ENCODE measurements around the gene SHFL.

SHFL gene

GRCh38 chr19:10088949-10089554, 2.9 kb downstream of the SHFL start:
- DNase-seq = no peak

DNA sequence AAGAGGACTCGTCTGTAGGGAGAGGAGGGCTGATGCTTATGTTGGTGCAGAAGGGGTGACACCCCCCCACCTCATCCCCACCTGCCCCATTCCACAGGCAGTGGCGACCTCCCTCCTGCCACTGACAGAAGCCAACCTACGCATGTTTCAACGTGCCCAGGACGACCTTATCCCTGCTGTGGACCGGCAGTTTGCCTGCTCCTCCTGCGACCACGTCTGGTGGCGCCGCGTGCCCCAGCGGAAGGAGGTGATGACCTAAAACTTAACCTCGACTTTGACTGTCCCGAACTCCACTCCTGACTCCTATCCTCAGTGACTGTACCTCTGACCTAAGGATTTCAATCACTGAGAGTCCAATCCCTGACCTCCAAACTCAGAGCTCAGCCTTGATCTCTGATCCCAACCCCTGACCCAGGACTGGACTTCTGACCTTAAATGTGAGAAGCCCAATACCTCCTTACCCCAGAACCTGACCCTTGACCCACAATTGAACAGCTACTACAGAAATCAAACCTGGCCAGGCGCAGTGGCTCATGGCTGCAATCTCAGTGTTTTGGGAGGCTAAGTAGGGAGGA, 3.8 kb downstream of the SHFL start:
- no peak for DNase-seq

GRCh38 chr19:10091370-10091687, 5.2 kb downstream of the SHFL start:
- DNase-seq = no peak

DNA sequence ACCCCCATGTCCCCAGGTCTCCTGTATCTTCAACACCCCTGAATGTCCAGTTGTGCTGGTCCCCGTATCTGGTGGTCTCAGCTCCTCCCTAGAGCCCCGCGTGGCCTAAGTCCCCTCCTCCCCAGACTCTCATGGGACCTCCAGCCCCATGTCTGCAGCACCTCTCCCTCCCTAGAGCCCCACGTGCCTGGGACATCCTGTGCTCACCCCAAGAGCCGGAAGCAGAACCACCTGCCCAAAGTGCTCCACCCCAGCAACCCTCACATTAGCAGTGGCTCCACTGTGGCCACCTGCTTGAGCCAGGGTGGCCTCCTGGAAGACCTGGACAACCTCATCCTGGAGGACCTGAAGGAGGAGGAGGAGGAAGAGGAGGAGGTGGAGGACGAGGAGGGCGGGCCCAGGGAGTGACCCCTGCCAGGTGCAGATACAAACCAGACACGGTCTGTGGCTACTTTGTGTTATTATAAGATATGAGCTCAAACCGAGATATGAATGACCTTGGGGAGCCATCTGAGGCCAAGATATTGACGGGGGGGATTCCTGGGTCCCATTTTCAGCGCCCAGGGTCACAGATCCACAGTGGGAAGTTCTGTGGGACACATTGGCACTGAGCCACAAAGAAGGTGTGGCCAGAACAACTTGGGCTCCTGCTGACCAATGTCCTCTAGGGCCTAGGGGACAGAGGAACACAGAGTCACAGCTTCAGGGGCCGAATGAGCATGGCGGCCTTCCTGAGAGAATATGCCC, 6.0 kb downstream of the SHFL start:
- no peak for DNase-seq

GRCh38 chr19:10092648-10093294, 6.7 kb downstream of the SHFL start:
- no peak for DNase-seq

DNA sequence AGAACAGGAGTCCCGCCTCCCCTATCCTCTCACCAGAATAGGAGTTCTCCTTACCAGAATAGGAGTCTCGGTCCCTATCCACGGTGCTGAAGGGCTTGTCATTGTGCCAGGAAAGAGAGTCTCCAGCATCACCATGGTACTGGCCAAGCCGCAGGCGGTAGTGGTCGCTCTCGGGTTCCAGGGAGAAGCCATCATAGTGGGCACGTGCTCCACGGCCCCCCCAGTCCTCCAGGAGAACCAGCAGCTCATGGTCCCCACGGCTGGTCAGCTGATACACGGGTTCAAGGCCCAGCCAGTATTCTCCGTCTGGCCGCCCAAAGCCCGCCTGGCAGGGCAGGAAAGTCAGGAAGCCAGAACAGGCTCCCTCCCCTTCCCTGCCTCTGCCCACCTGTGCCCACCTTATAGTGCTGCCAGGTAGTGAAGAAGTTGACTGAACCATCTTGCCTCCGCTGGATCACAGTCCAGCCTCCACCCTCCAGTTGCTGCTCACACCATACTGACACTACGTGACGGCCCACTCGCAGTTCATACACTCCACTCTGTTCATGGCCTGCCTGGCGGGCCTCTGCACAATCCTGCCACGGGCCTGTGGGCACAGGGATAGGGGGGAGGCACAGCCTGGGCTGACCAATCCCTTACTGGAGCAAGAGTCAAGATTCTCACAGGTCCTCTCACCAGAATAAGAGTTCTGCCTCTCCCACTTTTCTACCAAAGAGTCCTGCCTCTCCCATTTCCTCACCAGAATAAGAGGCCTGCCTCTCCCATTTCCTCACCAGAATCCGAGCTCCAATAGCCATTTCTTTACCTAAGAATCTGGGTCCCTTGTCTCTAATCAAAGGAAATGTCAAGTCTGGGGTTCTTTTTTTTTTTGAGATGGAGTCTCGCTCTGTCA, 7.4 kb downstream of the SHFL start:
- DNase-seq = peak; percentile 22 to 33

DNA sequence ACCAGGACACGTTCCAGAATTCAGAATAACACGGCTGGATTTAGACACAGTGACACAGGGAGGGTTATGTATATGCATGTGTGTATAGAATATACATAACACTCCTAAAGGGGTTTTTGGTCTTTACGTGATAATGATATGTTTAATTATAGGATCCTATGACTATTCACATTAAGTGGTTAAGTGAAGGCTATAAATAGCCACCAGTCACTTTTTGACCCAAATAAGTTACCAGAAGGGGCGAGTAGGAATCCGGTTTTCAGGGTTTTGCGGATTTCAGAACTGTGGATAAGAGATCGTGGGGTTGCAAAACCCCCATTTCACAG, 9.5 kb downstream of the SHFL start:
- DNase-seq = no peak

GRCh38 chr19:10095948-10096614, 10.0 kb downstream of the SHFL start:
- DNase-seq = peak; percentile 61 to 86

- no peak for DNase-seq
Measured at GRCh38 chr19:10096615-10096963, 10.5 kb downstream of the SHFL start.

- no peak for DNase-seq
Measured at GRCh38 chr19:10100163-10100785, 14.2 kb downstream of the SHFL start.

DNA sequence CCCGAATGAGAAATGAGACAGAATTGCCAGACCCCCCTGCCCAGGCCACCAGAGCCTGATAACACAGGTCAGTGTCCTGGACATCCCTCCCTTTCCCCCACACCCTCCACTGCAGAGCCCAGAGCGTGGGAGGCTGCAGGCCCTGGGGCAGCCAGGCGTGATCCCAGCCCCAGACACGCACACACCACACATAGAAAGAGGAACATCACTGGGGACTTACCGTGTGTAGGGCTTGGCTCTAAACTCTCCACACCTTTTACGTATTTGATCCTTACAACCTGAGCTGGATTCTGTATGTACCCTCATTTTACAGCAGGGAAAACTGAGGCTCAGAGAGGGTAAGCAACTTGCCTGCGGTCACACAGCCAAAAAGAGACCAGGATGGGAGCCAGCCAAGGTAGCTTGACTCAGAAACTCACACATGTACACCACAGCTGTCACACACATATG, 16.7 kb downstream of the SHFL start:
- DNase-seq = peak; percentile 27 to 43

DNA sequence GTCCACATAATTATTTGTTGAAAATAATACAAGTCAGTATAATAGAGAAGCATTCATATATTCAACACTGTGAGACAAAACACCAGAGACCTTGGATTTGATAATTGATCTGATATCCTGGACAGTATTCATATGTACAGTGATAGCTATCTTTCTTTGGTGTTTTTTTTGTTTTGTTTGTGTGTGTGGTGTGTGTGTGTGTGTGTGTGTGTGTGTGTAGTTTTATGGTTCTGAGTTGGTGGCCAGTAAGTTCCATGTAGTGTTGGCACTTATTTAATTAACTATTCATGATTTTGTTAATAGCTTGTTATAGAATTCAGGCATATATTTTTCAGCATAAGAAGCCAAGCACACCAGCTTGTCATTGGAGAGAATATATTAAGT, 18.0 kb downstream of the SHFL start:
- no peak for DNase-seq

DNA sequence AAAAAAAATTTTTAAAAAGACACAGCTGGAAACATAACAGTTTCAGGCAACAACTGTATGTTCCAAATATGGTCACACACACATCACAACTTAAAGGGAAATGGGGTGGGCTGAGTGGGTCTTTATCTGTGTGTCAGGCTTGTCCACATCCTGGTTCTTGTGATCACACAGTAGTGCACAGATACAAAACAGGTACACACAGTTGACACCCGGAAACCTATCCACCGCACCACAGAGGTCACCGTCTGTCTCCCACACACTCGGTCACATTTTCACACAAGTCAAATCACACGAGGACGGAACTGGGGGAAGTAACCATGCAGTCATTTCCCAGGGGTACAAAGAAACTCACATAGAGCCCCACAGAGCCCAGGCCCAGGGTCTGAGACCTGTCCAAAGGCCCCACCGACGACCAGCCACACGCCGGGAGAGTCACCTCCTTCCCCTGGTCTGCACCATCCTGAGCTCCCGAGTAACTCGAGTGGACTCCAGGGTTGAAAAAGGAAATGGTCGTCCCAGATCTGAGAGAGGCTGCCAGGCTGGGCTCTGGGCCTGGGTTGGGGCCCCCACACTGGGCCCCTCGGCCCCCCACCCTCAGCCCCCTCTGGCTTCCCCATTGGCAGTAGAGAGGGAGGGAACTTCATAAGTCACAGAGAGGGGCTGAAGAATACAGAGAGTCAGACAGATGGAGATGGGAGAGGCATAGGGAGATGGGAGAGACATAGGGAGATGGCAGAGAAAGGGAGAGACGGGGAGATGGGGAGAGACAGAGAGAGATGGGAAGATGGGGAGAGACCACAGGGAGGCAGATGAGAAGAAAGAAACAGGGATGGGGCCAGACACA, 18.8 kb downstream of the SHFL start:
- peak; percentile 59 to 61 for DNase-seq

DNA sequence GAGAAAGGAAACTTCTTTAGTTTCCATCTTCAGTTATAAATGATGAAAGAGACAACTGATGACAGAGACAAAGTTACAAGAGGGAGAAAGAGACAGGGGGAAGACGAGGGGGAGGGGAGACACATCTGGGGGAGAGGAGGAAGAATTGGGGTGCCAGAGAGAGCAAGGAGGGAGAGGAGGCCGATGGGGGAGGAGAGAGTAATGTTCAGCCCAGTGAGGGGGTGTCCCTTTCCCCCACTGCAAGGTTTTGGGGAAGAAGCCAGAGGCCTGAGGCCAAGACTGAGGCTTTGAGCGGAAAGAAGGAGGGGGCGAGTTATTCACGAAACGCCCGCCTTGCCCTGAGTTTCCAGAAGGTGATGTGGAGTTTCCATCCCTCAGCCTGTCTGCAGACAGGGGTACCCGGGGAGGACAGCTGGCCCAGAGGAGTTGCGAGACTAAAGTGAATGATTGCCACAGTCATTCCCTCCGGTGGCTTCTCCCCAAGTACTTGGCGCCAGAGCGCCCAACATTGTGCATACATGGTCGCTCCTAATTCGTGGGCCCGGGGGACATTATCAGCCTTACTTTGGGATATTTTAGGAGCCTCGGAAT, 19.5 kb downstream of the SHFL start:
- no peak for DNase-seq

- peak; percentile 97 to 98 for DNase-seq
Measured at GRCh38 chr19:10106100-10106936, 20.2 kb downstream of the SHFL start, which contains the start of gene PPAN. Gene PPAN, plus strand, starts transcription at chr19:10106362. Its CDS starts 33 bp downstream, at chr19:10106395.

GRCh38 chr19:10107254-10107653, 21.1 kb downstream of the SHFL start:
- DNase-seq = no peak

DNA sequence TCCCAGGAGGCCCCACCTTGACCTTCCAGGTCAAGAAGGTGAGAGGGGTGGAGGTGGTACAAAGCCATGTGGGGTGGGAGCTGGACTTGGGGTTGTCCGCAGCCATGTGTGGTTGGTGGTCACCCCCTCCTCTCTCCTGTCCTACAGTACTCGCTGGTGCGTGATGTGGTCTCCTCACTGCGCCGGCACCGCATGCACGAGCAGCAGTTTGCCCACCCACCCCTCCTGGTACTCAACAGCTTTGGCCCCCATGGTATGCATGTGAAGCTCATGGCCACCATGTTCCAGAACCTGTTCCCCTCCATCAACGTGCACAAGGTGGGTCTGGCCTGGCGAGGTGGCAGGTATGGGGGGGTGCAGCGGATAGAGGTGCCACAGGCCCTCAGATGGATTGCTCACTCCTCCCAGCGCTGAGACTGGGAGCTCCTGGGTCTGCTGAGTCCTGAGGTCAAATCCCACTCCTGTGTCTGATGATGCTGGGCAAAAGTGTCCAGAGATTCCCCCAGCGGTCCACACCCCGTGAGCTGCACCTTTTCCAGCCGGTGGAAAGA, 21.8 kb downstream of the SHFL start:
- no peak for DNase-seq

DNA sequence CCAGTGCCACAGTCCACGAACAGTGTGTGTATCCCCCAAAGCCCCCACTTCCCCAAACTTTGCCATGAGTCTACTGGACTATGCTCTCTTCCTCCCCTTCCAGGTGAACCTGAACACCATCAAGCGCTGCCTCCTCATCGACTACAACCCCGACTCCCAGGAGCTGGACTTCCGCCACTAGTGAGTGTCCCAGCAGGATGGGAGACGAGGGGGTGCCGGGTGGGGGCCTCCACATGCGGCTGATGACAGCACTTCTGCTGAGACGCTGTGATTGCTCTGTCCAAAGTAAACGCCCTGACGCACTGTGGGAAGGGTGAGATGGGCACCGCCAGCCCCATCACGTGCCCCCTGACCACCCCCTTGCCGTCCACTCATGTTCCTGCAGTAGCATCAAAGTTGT, 23.4 kb downstream of the SHFL start:
- DNase-seq = no peak
